Measurements from ENCODE around the gene NIF3L1. TPM values are rescaled to one million over a fixed set of nuclear protein-coding genes. Genes with fewer than 3 reads are reported as not detected.
A peak's percentile ranks its signal among the peaks of the same experiment; 100 is the strongest.

The NIF3L1 gene
- total RNA-seq, 2 experiments from 2014 or later: 32.5 to 37.1 TPM

- CTCF ChIA-PET: interaction anchor here (1.1 to 2.6 kb wide), 3 partner anchors 8 to 41 kb away, joined by 3 to 13 read pairs (median 3); no protein-coding TSS in a partner anchor
- H3K9me3 Mint-ChIP-seq: no peaks in the 10 kb centered on the region
- POLR2A ChIA-PET: no interaction called here
- H3K36me3 Mint-ChIP-seq (ENCODE audit: low read depth): peaks cover 84% of the 10 kb centered on the region
- H3K27me3 Mint-ChIP-seq: no peaks in the 10 kb centered on the region
- no peak overlapping the region for H3K4me3 Mint-ChIP-seq
- DNase-seq: no peak
- H3K4me1 Mint-ChIP-seq: peaks cover 42% of the 10 kb centered on the region
- H3K27ac Mint-ChIP-seq: no peak overlapping the region
Measured at GRCh38 chr2:200856806-200857205, 32.4 kb upstream of the NIF3L1 start.

DNA sequence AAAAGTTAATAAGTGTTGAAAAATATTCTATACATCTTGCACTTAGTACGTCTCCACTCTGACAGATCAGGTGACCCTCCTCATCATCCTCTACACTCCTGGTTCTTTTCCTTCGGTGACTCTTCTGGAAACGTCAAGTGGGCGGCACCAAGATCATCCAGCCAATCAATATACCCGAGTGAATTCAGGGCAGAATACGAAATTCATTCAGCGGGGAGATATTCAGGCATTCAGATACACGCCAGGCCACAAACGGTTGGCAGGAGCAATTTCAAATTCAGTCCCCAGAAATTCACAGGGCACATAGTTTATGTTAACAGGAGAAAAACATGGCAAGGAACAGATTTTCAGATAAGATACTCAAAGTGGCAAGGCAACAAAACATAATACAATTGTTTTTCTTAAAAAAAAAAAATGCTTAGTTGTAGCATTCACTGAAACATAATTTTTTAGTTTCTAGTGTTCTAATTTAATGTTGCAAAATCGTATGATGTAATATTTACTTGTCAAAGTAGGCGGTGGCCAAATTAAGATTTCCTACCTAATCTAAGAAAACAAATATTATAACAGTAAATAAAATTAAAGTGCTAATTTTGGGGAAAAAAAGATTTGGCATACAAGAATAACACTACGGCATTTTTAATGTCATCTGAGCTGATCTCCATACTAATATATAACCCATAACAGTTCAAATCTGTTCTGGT lies 28.9 kb upstream of the NIF3L1 start:
- POLR2A ChIA-PET: no interaction called here
- no peaks in the 10 kb centered on the region for H3K27me3 Mint-ChIP-seq
- CTCF ChIA-PET: interaction anchor here (1.0 to 2.0 kb wide), 4 partner anchors 15 to 41 kb away, joined by 3 to 5 read pairs (median 4); no protein-coding TSS in a partner anchor
- H3K9me3 Mint-ChIP-seq: no peaks in the 10 kb centered on the region
- DNase-seq: peak; percentile 29
- peaks cover 52% of the 10 kb centered on the region for H3K4me1 Mint-ChIP-seq
- peak overlapping the region; percentile 90 for H3K4me3 Mint-ChIP-seq
- peak overlapping the region; percentile 81 for H3K27ac Mint-ChIP-seq
- H3K36me3 Mint-ChIP-seq (ENCODE audit: low read depth): peaks cover 78% of the 10 kb centered on the region

- Mint-ChIP-seq H3K36me3 (ENCODE audit: low read depth) (peaks cover 70% of the 10 kb centered on the region), H3K4me3 (peak overlapping the region; percentile 90), H3K4me1 (peaks cover 49% of the 10 kb centered on the region), H3K9me3 (no peaks in the 10 kb centered on the region), H3K27ac (peak overlapping the region; percentile 100), H3K27me3 (no peaks in the 10 kb centered on the region)
- DNase-seq: no peak
- POLR2A ChIA-PET: interaction anchor here (0.7 kb wide), 1 partner anchor 70 kb away, joined by 6 read pairs; no protein-coding TSS in a partner anchor
- CTCF ChIA-PET: interaction anchor here (0.7 to 1.1 kb wide), 4 partner anchors 31 to 370 kb away, joined by 3 to 5 read pairs (median 4); no protein-coding TSS in a partner anchor
Measured at GRCh38 chr2:200861617-200862155, 27.5 kb upstream of the NIF3L1 start.

DNA sequence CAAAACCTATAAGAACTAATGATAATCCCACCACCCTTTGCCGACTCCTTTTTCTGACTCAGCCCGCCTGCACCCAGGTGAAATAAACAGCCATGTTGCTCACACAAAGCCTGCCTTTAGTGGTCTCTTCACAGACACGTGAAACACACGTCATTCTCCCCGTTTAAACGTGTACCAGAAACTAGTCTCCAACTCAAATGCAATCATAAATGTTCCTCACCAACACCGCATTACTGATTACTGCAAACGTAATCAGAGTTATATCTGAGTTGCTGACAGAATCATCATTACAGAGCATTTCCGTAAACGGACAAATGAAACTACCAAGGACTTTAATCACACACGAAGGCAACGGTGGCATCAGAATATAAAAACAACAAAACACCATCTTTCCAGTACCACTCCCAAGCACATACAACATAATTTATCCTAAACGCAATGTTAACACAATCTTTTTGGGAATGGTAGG lies 26.6 kb upstream of the NIF3L1 start:
- H3K27me3 Mint-ChIP-seq: no peaks in the 10 kb centered on the region
- DNase-seq: peak; percentile 75
- CTCF ChIA-PET: no interaction called here
- peaks cover 51% of the 10 kb centered on the region for H3K4me1 Mint-ChIP-seq
- POLR2A ChIA-PET: interaction anchor here (0.7 kb wide), 1 partner anchor 71 kb away, joined by 6 read pairs; no protein-coding TSS in a partner anchor
- peaks cover 65% of the 10 kb centered on the region for H3K36me3 Mint-ChIP-seq (ENCODE audit: low read depth)
- no peaks in the 10 kb centered on the region for H3K9me3 Mint-ChIP-seq
- H3K27ac Mint-ChIP-seq: peak overlapping the region; percentile 100
- H3K4me3 Mint-ChIP-seq: peak overlapping the region; percentile 90

DNA sequence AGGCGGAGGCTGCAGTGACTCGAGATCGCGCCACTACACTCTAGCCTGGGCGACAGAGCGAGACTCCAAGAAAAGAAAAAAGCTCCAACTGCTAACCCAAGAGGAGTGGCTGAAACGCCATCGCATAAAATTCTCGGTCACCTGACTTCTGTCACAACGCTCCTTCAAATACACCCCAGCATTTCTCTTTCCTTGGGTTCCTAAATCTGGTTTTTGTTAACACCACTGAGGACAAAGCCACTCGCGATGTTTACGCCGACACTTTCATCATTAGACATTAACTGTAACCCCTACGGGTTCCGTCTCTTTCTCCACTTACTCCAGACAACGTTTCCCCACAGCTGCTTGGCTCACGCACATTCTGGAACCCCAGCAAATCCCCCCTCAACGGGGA lies 25.4 kb upstream of the NIF3L1 start:
- no peaks in the 10 kb centered on the region for H3K9me3 Mint-ChIP-seq
- ChIA-PET POLR2A (interaction anchor here (0.8 to 1.8 kb wide), 3 partner anchors 24 to 92 kb away, joined by 3 to 9 read pairs (median 4); partner anchors contain the start of genes NIF3L1 and PPIL3), CTCF (interaction anchor here (1.0 to 2.6 kb wide), 10 partner anchors 10 to 588 kb away, joined by 3 to 11 read pairs (median 4); partner anchors contain the start of genes STRADB and TRAK2)
- peaks cover 44% of the 10 kb centered on the region for H3K4me1 Mint-ChIP-seq
- peak overlapping the region; percentile 100 for H3K27ac Mint-ChIP-seq
- peak overlapping the region; percentile 90 for H3K4me3 Mint-ChIP-seq
- peak; percentile 46 for DNase-seq
- H3K36me3 Mint-ChIP-seq (ENCODE audit: low read depth): peaks cover 58% of the 10 kb centered on the region
- no peaks in the 10 kb centered on the region for H3K27me3 Mint-ChIP-seq

GRCh38 chr2:200864176-200865034 lies 24.8 kb upstream of the NIF3L1 start, which contains the start of gene CLK1:
CLK1 (minus strand) TSS chr2:200864658; CDS start chr2:200861862, 2,796 bp downstream.
- Mint-ChIP-seq H3K27me3 (no peaks in the 10 kb centered on the region), H3K36me3 (ENCODE audit: low read depth) (peaks cover 58% of the 10 kb centered on the region), H3K4me3 (peak within 1 kb of the TSS; percentile 90), H3K9me3 (no peaks in the 10 kb centered on the region), H3K4me1 (peaks cover 46% of the 10 kb centered on the region), H3K27ac (peak within 1 kb of the TSS; percentile 100)
- ChIA-PET POLR2A (interaction anchor here (0.8 to 1.8 kb wide), 3 partner anchors 23 to 91 kb away, joined by 3 to 9 read pairs (median 4); partner anchors contain the start of genes NIF3L1 and PPIL3), CTCF (interaction anchor here (0.9 to 2.6 kb wide), 14 partner anchors 9 to 587 kb away, joined by 3 to 11 read pairs (median 4); partner anchors contain the start of genes NIF3L1, PPIL3, STRADB and TRAK2)
- peak; percentile 98 for DNase-seq

GRCh38 chr2:200869014-200869413 lies 20.2 kb upstream of the NIF3L1 start:
- DNase-seq: no peak
- peak overlapping the region; percentile 47 for H3K27ac Mint-ChIP-seq
- CTCF ChIA-PET: interaction anchor here (0.7 to 1.7 kb wide), 4 partner anchors 9 to 363 kb away, joined by 3 to 5 read pairs (median 4); partner anchors contain the start of genes NIF3L1 and PPIL3
- no peaks in the 10 kb centered on the region for H3K27me3 Mint-ChIP-seq
- POLR2A ChIA-PET: interaction anchor here (0.6 kb wide), 1 partner anchor 20 kb away, joined by 3 read pairs; the partner anchor contains the start of genes NIF3L1 and PPIL3
- H3K9me3 Mint-ChIP-seq: no peaks in the 10 kb centered on the region
- peaks cover 40% of the 10 kb centered on the region for H3K36me3 Mint-ChIP-seq (ENCODE audit: low read depth)
- peaks cover 34% of the 10 kb centered on the region for H3K4me1 Mint-ChIP-seq
- no peak overlapping the region for H3K4me3 Mint-ChIP-seq

DNA sequence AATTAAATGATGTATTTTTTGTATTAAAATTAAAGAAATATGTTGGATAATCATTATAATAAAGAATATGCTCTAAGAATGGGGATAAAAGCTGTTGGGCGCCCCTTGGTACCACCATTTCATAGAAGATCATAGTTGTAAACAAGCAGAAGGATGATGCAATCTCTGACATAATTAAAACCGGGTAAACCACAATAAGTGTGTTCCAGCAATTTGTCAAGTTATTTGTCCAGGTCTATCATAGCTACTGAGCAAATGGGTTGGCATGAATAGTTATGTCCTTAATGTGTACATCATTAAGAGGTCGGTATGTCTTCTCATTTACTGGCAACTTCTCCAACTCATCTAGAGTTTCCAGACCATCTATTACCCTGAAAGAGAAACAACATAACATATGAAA lies 18.0 kb upstream of the NIF3L1 start:
- no peaks in the 10 kb centered on the region for H3K27me3 Mint-ChIP-seq
- H3K9me3 Mint-ChIP-seq: no peaks in the 10 kb centered on the region
- no peak overlapping the region for H3K27ac Mint-ChIP-seq
- DNase-seq: no peak
- H3K36me3 Mint-ChIP-seq (ENCODE audit: low read depth): peaks cover 55% of the 10 kb centered on the region
- CTCF ChIA-PET: interaction anchor here (1.3 to 2.1 kb wide), 2 partner anchors 12 to 18 kb away, joined by 3 to 6 read pairs; partner anchors contain the start of genes NIF3L1 and PPIL3
- peaks cover 28% of the 10 kb centered on the region for H3K4me1 Mint-ChIP-seq
- POLR2A ChIA-PET: no interaction called here
- H3K4me3 Mint-ChIP-seq: no peak overlapping the region

- Mint-ChIP-seq H3K36me3 (ENCODE audit: low read depth) (peaks cover 54% of the 10 kb centered on the region), H3K4me3 (no peak overlapping the region), H3K9me3 (no peaks in the 10 kb centered on the region), H3K4me1 (peaks cover 21% of the 10 kb centered on the region), H3K27ac (no peak overlapping the region), H3K27me3 (no peaks in the 10 kb centered on the region)
- no peak for DNase-seq
- ChIA-PET CTCF (interaction anchor here (1.5 kb wide), 1 partner anchor 10 kb away, joined by 4 read pairs; the partner anchor contains the start of gene CLK1), POLR2A (no interaction called here)
Measured at GRCh38 chr2:200873560-200873959, 15.6 kb upstream of the NIF3L1 start.

DNA sequence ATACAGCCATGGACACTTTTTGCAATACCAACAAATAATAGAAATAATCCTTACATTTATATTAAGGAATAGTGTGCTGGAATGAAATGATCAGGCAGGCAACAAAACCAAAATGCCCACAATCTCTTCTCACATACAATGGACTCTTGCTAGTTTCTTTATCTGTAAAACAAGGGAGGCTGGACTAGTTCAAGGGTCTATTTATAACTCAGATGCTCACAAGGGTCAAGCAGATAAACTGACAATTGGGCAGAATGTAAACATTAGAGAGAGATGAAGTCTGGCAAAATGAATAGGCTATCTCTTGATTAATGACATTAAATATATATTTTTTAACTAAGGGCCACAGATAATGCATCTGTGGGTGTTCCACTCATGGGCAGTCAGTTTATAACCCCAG lies 11.7 kb upstream of the NIF3L1 start:
- no peaks in the 10 kb centered on the region for H3K27me3 Mint-ChIP-seq
- peaks cover 57% of the 10 kb centered on the region for H3K36me3 Mint-ChIP-seq (ENCODE audit: low read depth)
- ChIA-PET CTCF (interaction anchor here (0.6 to 2.0 kb wide), 3 partner anchors 10 to 311 kb away, joined by 3 to 6 read pairs (median 3); no protein-coding TSS in a partner anchor), POLR2A (no interaction called here)
- H3K27ac Mint-ChIP-seq: no peak overlapping the region
- H3K4me3 Mint-ChIP-seq: no peak overlapping the region
- DNase-seq: no peak
- no peaks in the 10 kb centered on the region for H3K9me3 Mint-ChIP-seq
- H3K4me1 Mint-ChIP-seq: peaks cover 6% of the 10 kb centered on the region

- no peak overlapping the region for H3K27ac Mint-ChIP-seq
- H3K36me3 Mint-ChIP-seq (ENCODE audit: low read depth): peaks cover 56% of the 10 kb centered on the region
- ChIA-PET CTCF (interaction anchor here (0.6 to 2.0 kb wide), 4 partner anchors 9 to 312 kb away, joined by 3 to 6 read pairs (median 3); no protein-coding TSS in a partner anchor), POLR2A (no interaction called here)
- H3K9me3 Mint-ChIP-seq: no peaks in the 10 kb centered on the region
- H3K4me1 Mint-ChIP-seq: peaks cover 10% of the 10 kb centered on the region
- no peak overlapping the region for H3K4me3 Mint-ChIP-seq
- no peak for DNase-seq
- H3K27me3 Mint-ChIP-seq: no peaks in the 10 kb centered on the region
Measured at GRCh38 chr2:200878289-200878880, 10.8 kb upstream of the NIF3L1 start.

All from activated CD4-positive, alpha-beta T cell treated with anti-CD3 and anti-CD28 coated beads, Interleukin-2, amount 10 ng/mL, durations not matched to agents 7 days and 5 days (primary cell).